PC-3 (cell line): Measurements from ENCODE around the gene TRRAP. TPM values are rescaled to one million over a fixed set of nuclear protein-coding genes. Genes with fewer than 3 reads are reported as not detected.

Source experiments
- ATAC-seq: fragments of 200-7000 bp; cut with Tn5 transposase; 2 replicates; pipeline ENCODE4 v1.9.1; 2020; ENCODE audit warnings: mild to moderate bottlenecking, moderate library complexity
- BruUV-seq: library from RNA; stranded (reverse); fragments of 400-500 nt; replicated peaks from 2 replicates; lab custom pipeline; 2021; lab: Mats Ljungman, UMichigan
- CTCF ChIA-PET: fragments of 300-600 bp; sonication (Branson Sonifier 250); formaldehyde crosslinking; loops from one replicate; lab custom pipeline; 2022; ENCODE audit warnings: antibody characterized with exemption; lab: Charles Lee
- POLR2A ChIA-PET: fragments of 300-600 bp; sonication (Branson Sonifier 250); formaldehyde crosslinking; loops from one replicate; lab custom pipeline; 2022; ENCODE audit warnings: antibody characterized with exemption; ENCODE audit not compliant: unreplicated experiment; lab: Charles Lee
- DNase-seq: peaks from one replicate; pipeline ENCODE4 v3.0.0-alpha.2; 2015
- H2AFZ ChIP-seq: fragments of 300-600 bp; sonication (generic); 2 replicates; pipeline ENCODE4 v1.6.0; 2016; ENCODE audit warnings: antibody characterized with exemption, low read length
- H3F3A ChIP-seq: fragments of 300-600 bp; sonication (generic); one replicate; pipeline ENCODE4 v1.6.0; 2017; ENCODE audit warnings: antibody characterized with exemption, low read length, control low read depth, mild to moderate bottlenecking; ENCODE audit not compliant: unreplicated experiment
- H3K27ac ChIP-seq: fragments of 300-600 bp; sonication (generic); 2 replicates; pipeline ENCODE4 v1.5.1; 2016; ENCODE audit warnings: mild to moderate bottlenecking, low read length
- H3K27me3 ChIP-seq: fragments of 300-600 bp; sonication (generic); 2 replicates; pipeline ENCODE4 v1.6.1; 2016; ENCODE audit warnings: low read length, mixed read lengths
- H3K36me3 ChIP-seq: fragments of 300-600 bp; sonication (generic); 2 replicates; pipeline ENCODE4 v1.6.1; 2016; ENCODE audit warnings: low read depth, mixed run types, low read length, mixed read lengths
- H3K4me1 ChIP-seq: fragments of 300-600 bp; sonication (generic); 2 replicates; pipeline ENCODE4 v1.5.1; 2016; ENCODE audit warnings: low read length; ENCODE audit not compliant: insufficient read depth
- H3K4me2 ChIP-seq: fragments of 300-600 bp; sonication (generic); 2 replicates; pipeline ENCODE4 v1.6.0; 2016; ENCODE audit warnings: low read length
- H3K4me3 ChIP-seq: fragments of 300-600 bp; sonication (generic); 2 replicates; pipeline ENCODE4 v1.5.1; 2016; ENCODE audit warnings: mild to moderate bottlenecking, low read length, mixed read lengths
- H3K79me2 ChIP-seq: fragments of 300-600 bp; sonication (generic); 2 replicates; pipeline ENCODE4 v1.6.1; 2017; ENCODE audit warnings: low read length, mixed read lengths
- H3K9ac ChIP-seq: fragments of 300-600 bp; sonication (generic); 2 replicates; pipeline ENCODE4 v1.6.0; 2016; ENCODE audit warnings: mild to moderate bottlenecking, low read length
- H3K9me2 ChIP-seq: fragments of 300-600 bp; sonication (generic); replicated peaks from 2 replicates; pipeline ENCODE4 v1.6.1; 2016; ENCODE audit warnings: mixed run types, low read length, mixed read lengths
- H3K9me3 ChIP-seq: fragments of 300-600 bp; sonication (generic); 2 replicates; pipeline ENCODE4 v1.6.1; 2016; ENCODE audit warnings: low read length, mixed read lengths
- H4K20me1 ChIP-seq: fragments of 300-600 bp; sonication (generic); 2 replicates; pipeline ENCODE4 v1.6.1; 2016; ENCODE audit warnings: low read length, mixed read lengths
- EZH2 ChIP-seq: fragments of 300-600 bp; sonication (generic); IDR thresholded peaks from one replicate; pipeline ENCODE4 v1.6.1; 2017; ENCODE audit warnings: antibody characterized with exemption, mild to moderate bottlenecking, low read length; ENCODE audit not compliant: unreplicated experiment
- EZH2phosphoT487 ChIP-seq: fragments of 300-600 bp; sonication (generic); IDR thresholded peaks from 2 replicates; pipeline ENCODE4 v1.6.1; 2018; ENCODE audit warnings: mild to moderate bottlenecking, antibody characterized with exemption, low read length, borderline replicate concordance
- intact Hi-C: fragments of 100-400 bp; cut with micrococcal nuclease; formaldehyde crosslinking; loops from 2 replicates; pipeline ENCODE4 v1.9.0; 2023
- total RNA-seq: library from RNA; depleted of rRNA; stranded (reverse); fragments of >200 nt; gene quantifications from 2 replicates; pipeline ENCODE4 v1.2.3, GENCODE V29; 2014
- TF ChIP-seq, protein P1 (sequence below): fragments of 300-600 bp; sonication (generic); conservative IDR thresholded peaks from 2 replicates; pipeline ENCODE4 v1.5.1; 2017; ENCODE audit warnings: antibody characterized with exemption, low read depth, mild to moderate bottlenecking, low read length

The TRRAP gene
- total RNA-seq, 1 experiment from 2014 or later: 17.7 TPM

DNA sequence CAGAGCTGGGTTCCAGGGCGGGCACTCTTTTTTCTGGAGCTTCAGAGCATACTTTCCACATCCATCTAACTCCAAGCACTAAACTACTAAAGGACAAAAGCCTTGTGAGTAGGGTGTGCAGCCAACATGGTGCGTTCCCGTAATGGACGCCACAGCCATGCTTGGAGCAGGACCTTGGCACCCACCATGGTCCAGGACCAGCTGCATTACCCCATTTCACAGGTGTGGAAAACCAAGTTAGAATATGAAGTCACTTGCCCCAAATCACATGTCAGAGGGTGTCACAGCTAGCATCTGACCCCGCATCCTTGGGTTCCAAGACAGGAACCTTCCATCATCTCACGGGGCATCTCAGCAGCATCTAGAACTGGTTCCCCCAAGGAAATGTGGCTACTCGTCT, 153.2 kb downstream of the TRRAP start:
- intact Hi-C loops: no loop called here
- H4K20me1 ChIP-seq: no peaks in the 10 kb centered on the region
- TF ChIP-seq EZH2phosphoT487 (no peak), EZH2 (no peak)
- TF ChIP-seq, protein P1, sequence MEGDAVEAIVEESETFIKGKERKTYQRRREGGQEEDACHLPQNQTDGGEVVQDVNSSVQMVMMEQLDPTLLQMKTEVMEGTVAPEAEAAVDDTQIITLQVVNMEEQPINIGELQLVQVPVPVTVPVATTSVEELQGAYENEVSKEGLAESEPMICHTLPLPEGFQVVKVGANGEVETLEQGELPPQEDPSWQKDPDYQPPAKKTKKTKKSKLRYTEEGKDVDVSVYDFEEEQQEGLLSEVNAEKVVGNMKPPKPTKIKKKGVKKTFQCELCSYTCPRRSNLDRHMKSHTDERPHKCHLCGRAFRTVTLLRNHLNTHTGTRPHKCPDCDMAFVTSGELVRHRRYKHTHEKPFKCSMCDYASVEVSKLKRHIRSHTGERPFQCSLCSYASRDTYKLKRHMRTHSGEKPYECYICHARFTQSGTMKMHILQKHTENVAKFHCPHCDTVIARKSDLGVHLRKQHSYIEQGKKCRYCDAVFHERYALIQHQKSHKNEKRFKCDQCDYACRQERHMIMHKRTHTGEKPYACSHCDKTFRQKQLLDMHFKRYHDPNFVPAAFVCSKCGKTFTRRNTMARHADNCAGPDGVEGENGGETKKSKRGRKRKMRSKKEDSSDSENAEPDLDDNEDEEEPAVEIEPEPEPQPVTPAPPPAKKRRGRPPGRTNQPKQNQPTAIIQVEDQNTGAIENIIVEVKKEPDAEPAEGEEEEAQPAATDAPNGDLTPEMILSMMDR: no peak
- no peak overlapping the region for H2AFZ ChIP-seq
- H3K9me3 ChIP-seq: no peaks in the 10 kb centered on the region
- no peaks in the 10 kb centered on the region for H3K27me3 ChIP-seq
- peaks cover 61% of the 10 kb centered on the region for H3K36me3 ChIP-seq
- no peak overlapping the region for H3K4me2 ChIP-seq
- H3K79me2 ChIP-seq: no peaks in the 10 kb centered on the region
- no peaks in the 10 kb centered on the region for H3F3A ChIP-seq
- no peak overlapping the region for H3K9ac ChIP-seq
- no peak overlapping the region for H3K4me3 ChIP-seq
- ATAC-seq: no peak
- no peak overlapping the region for H3K27ac ChIP-seq
- POLR2A ChIA-PET: no interaction called here
- DNase-seq: no peak
- peaks cover 10% of the 10 kb centered on the region for H3K4me1 ChIP-seq
- no TSS peak for BruUV-seq
- CTCF ChIA-PET: interaction anchor here (0.6 kb wide), 1 partner anchor 29 kb away, joined by 4 read pairs; no protein-coding TSS in a partner anchor
- no peaks in the 10 kb centered on the region for H3K9me2 ChIP-seq

- intact Hi-C loops: no loop called here
- Histone ChIP-seq H4K20me1 (no peaks in the 10 kb centered on the region), H3K4me2 (no peak overlapping the region), H3K9ac (no peak overlapping the region), H3K9me2 (no peaks in the 10 kb centered on the region), H3F3A (no peaks in the 10 kb centered on the region), H3K27ac (no peak overlapping the region), H3K9me3 (no peaks in the 10 kb centered on the region), H3K27me3 (no peaks in the 10 kb centered on the region), H3K79me2 (no peaks in the 10 kb centered on the region), H3K4me3 (no peak overlapping the region), H3K4me1 (peaks cover 10% of the 10 kb centered on the region), H3K36me3 (peaks cover 70% of the 10 kb centered on the region), H2AFZ (no peak overlapping the region)
- POLR2A ChIA-PET: no interaction called here
- TF ChIP-seq, protein P1: no peak
- TF ChIP-seq EZH2phosphoT487 (no peak), EZH2 (no peak)
- DNase-seq: no peak
- no peak for ATAC-seq
- CTCF ChIA-PET: no interaction called here
- BruUV-seq: no TSS peak
Measured at GRCh38 chr7:99032928-99033327, 154.6 kb downstream of the TRRAP start.

DNA sequence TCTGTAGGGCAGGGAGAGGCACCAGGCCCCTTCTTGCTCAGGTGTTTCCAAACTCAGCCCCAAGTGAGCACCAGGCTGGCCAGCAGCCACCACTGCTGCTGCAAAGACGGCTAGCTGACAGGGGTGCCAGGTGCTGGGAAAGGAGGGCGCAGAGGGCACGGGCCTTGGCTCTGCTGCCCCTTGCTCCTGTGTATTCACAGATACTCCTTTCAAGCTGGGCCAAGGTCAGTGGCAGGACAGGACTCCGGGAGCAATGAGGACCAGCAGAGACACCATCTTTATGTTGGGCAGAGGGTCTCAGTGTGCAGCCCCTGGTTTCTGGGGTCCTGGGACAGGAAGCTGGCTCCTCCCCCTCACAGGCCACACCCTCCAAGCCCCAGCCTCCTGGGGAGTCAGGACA, 155.4 kb downstream of the TRRAP start:
- no peaks in the 10 kb centered on the region for H3K9me3 ChIP-seq
- H3K36me3 ChIP-seq: peaks cover 72% of the 10 kb centered on the region
- H3K27me3 ChIP-seq: no peaks in the 10 kb centered on the region
- DNase-seq (no peak), ATAC-seq (no peak)
- BruUV-seq: no TSS peak
- H3K9me2 ChIP-seq: no peaks in the 10 kb centered on the region
- H3K27ac ChIP-seq: no peak overlapping the region
- ChIA-PET CTCF (no interaction called here), POLR2A (no interaction called here)
- no peak overlapping the region for H3K4me3 ChIP-seq
- no peak overlapping the region for H3K4me2 ChIP-seq
- no peak overlapping the region for H2AFZ ChIP-seq
- H3F3A ChIP-seq: no peaks in the 10 kb centered on the region
- TF ChIP-seq EZH2phosphoT487 (no peak), EZH2 (no peak)
- TF ChIP-seq, protein P1: no peak
- peaks cover 10% of the 10 kb centered on the region for H3K4me1 ChIP-seq
- intact Hi-C loops: no loop called here
- no peaks in the 10 kb centered on the region for H3K79me2 ChIP-seq
- H4K20me1 ChIP-seq: no peaks in the 10 kb centered on the region
- no peak overlapping the region for H3K9ac ChIP-seq
